H9 (cell line): Measurements from ENCODE around the gene SP2. TPM values are rescaled to one million over a fixed set of nuclear protein-coding genes. Genes with fewer than 3 reads are reported as not detected.

ENCODE experiments used
- DNase-seq: peaks from one replicate; pipeline ENCODE4 v3.0.0-alpha.2; 2017
- H2AFZ ChIP-seq: one replicate; pipeline ENCODE4 v1.6.1; 2013; ENCODE audit warnings: mild to moderate bottlenecking, low read length, control low read depth, moderate library complexity
- H2AK5ac ChIP-seq: 2 replicates; pipeline ENCODE4 v1.6.1; 2013; ENCODE audit warnings: low read length, control low read depth, mixed read lengths; ENCODE audit not compliant: insufficient read length
- H2BK120ac ChIP-seq: one replicate; pipeline ENCODE4 v1.6.1; 2013; ENCODE audit warnings: low read depth, mild to moderate bottlenecking, low read length, control low read depth, inconsistent platforms; ENCODE audit not compliant: poor library complexity, severe bottlenecking
- H2BK12ac ChIP-seq: 2 replicates; pipeline ENCODE4 v1.6.1; 2013; ENCODE audit warnings: low read length, control low read depth, mixed read lengths, low read depth; ENCODE audit not compliant: insufficient read length
- H2BK15ac ChIP-seq: 2 replicates; pipeline ENCODE4 v1.6.1; 2013; ENCODE audit warnings: low read depth, low read length, control low read depth
- H2BK20ac ChIP-seq: one replicate; pipeline ENCODE4 v1.6.1; 2013; ENCODE audit warnings: low read depth, mild to moderate bottlenecking, low read length, control low read depth, inconsistent platforms; ENCODE audit not compliant: poor library complexity, severe bottlenecking
- H2BK5ac ChIP-seq: 2 replicates; pipeline ENCODE4 v1.6.1; 2013; ENCODE audit warnings: low read length, control low read depth, mixed read lengths; ENCODE audit not compliant: insufficient read length
- H3K14ac ChIP-seq: 2 replicates; pipeline ENCODE4 v1.6.1; 2013; ENCODE audit warnings: low read length, control low read depth; ENCODE audit not compliant: insufficient read depth
- H3K18ac ChIP-seq: 2 replicates; pipeline ENCODE4 v1.6.1; 2013; ENCODE audit warnings: low read depth, mild to moderate bottlenecking, mixed read lengths, low read length, control low read depth; ENCODE audit not compliant: insufficient read length
- H3K23ac ChIP-seq: 2 replicates; pipeline ENCODE4 v1.6.1; 2013; ENCODE audit warnings: low read length, control low read depth, mixed read lengths, low read depth; ENCODE audit not compliant: insufficient read length
- H3K23me2 ChIP-seq: 2 replicates; pipeline ENCODE4 v1.6.1; 2013; ENCODE audit warnings: low read depth, mild to moderate bottlenecking, mixed read lengths, low read length, control low read depth; ENCODE audit not compliant: insufficient read length, poor library complexity, severe bottlenecking
- H3K27ac ChIP-seq: 2 replicates; pipeline ENCODE4 v1.5.1; 2013; ENCODE audit warnings: low read length, control low read depth, mixed read lengths, low read depth; ENCODE audit not compliant: insufficient read length
- H3K27me3 ChIP-seq: 2 replicates; pipeline ENCODE4 v1.6.1; 2013; ENCODE audit warnings: low read length, control low read depth, inconsistent platforms; ENCODE audit not compliant: insufficient read depth
- H3K4ac ChIP-seq: 2 replicates; pipeline ENCODE4 v1.6.1; 2013; ENCODE audit warnings: low read depth, mild to moderate bottlenecking, control low read depth, inconsistent platforms, low read length, moderate library complexity
- H3K4me1 ChIP-seq: 2 replicates; pipeline ENCODE4 v1.6.1; 2013; ENCODE audit warnings: low read length, control low read depth, inconsistent platforms; ENCODE audit not compliant: insufficient read depth
- H3K4me2 ChIP-seq: 2 replicates; pipeline ENCODE4 v1.6.1; 2013; ENCODE audit warnings: low read length, control low read depth, mixed read lengths; ENCODE audit not compliant: insufficient read length, insufficient read depth
- H3K56ac ChIP-seq: 2 replicates; pipeline ENCODE4 v1.6.1; 2013; ENCODE audit warnings: low read depth, mild to moderate bottlenecking, mixed read lengths, low read length, control low read depth; ENCODE audit not compliant: insufficient read length
- H3K79me1 ChIP-seq: 2 replicates; pipeline ENCODE4 v1.6.1; 2013; ENCODE audit warnings: low read depth, mild to moderate bottlenecking, moderate library complexity, low read length, control low read depth, inconsistent platforms; ENCODE audit not compliant: insufficient read depth, poor library complexity, severe bottlenecking
- H3K79me2 ChIP-seq: 2 replicates; pipeline ENCODE4 v1.6.1; 2013; ENCODE audit warnings: low read length, control low read depth, inconsistent platforms; ENCODE audit not compliant: insufficient read depth
- H3K9ac ChIP-seq: 2 replicates; pipeline ENCODE4 v1.6.1; 2013; ENCODE audit warnings: low read length, control low read depth, mixed read lengths; ENCODE audit not compliant: insufficient read length; ENCODE audit errors: extremely low read depth
- H3K9me3 ChIP-seq: one replicate; pipeline ENCODE4 v1.6.1; 2013; ENCODE audit warnings: low read depth, low read length, inconsistent platforms; ENCODE audit not compliant: control insufficient read depth
- H3T11ph ChIP-seq: one replicate; pipeline ENCODE4 v1.6.1; 2013; ENCODE audit warnings: mild to moderate bottlenecking, low read length, control low read depth, inconsistent platforms
- H4K20me1 ChIP-seq: one replicate; pipeline ENCODE4 v1.6.1; 2013; ENCODE audit not compliant: control insufficient read depth, insufficient read length, insufficient read depth
- H4K5ac ChIP-seq: 2 replicates; pipeline ENCODE4 v1.6.1; 2013; ENCODE audit warnings: low read depth, mild to moderate bottlenecking, mixed read lengths, low read length, control low read depth; ENCODE audit not compliant: insufficient read length
- H4K8ac ChIP-seq: replicated peaks from 2 replicates; pipeline ENCODE4 v1.6.1; 2013; ENCODE audit warnings: low read length, control low read depth, mixed read lengths, low read depth; ENCODE audit not compliant: insufficient read length
- H4K91ac ChIP-seq: 2 replicates; pipeline ENCODE4 v1.6.1; 2013; ENCODE audit warnings: low read depth, mild to moderate bottlenecking, moderate library complexity, mixed read lengths, low read length, control low read depth; ENCODE audit not compliant: insufficient read length
- H3K27ac Mint-ChIP-seq, 3 experiments: 2 replicates in 2 of 3; 3 replicates in 1 of 3; pipeline ENCODE4 v1.8.0; 2020 to 2021; ENCODE audit warnings: mixed read lengths in 3 of 3, mild to moderate bottlenecking in 1 of 3, moderate library complexity in 1 of 3
- H3K27me3 Mint-ChIP-seq: 2 replicates; pipeline ENCODE4 v1.8.0; 2021; ENCODE audit warnings: low read depth, mild to moderate bottlenecking, moderate library complexity, mixed read lengths
- H3K36me3 Mint-ChIP-seq, 3 experiments: 2 replicates in 2 of 3; 3 replicates in 1 of 3; pipeline ENCODE4 v1.8.0; 2020 to 2021; ENCODE audit warnings: low read depth in 3 of 3, mixed read lengths in 3 of 3; ENCODE audit not compliant: insufficient read depth in 1 of 3
- H3K4me1 Mint-ChIP-seq, 2 experiments: 2 replicates each; pipeline ENCODE4 v1.8.0; 2020; ENCODE audit warnings: mixed read lengths in 2 of 2
- H3K4me3 Mint-ChIP-seq, 2 experiments: 2 replicates in 1 of 2; 3 replicates in 1 of 2; pipeline ENCODE4 v1.8.0; 2020 to 2021; ENCODE audit warnings: mild to moderate bottlenecking in 2 of 2, mixed read lengths in 2 of 2, moderate library complexity in 1 of 2
- H3K9me3 Mint-ChIP-seq, 2 experiments: 2 replicates in 1 of 2; 3 replicates in 1 of 2; pipeline ENCODE4 v1.8.0; 2020; ENCODE audit warnings: mild to moderate bottlenecking in 2 of 2, mixed read lengths in 2 of 2, moderate library complexity in 1 of 2
- CTCF ChIP-seq: fragments of 200-600 bp; sonication (generic); conservative IDR thresholded peaks from 3 replicates; pipeline ENCODE4 v1.8.0; 2021; ENCODE audit warnings: antibody characterized with exemption, mild to moderate bottlenecking
- WGBS: extraction: QIAGEN DNeasy Blood & Tissue Kit; methylation state at CpG from one replicate; pipeline ENCODE4 v1.1.7; 2013; ENCODE audit warnings: missing lambda C conversion rate, low lambda C conversion rate, mixed read lengths; ENCODE audit not compliant: insufficient read length; ENCODE audit errors: extremely low coverage; 5-methylcytosine and 5-hydroxymethylcytosine counted together
- total RNA-seq: library from RNA; stranded (reverse); gene quantifications from 2 replicates; pipeline ENCODE4 v1.2.1, GENCODE V29; 2021

Gene SP2
- total RNA-seq, 1 experiment from 2014 or later, result 19.3 TPM

GRCh38 chr17:47946929-47947397 lies 50.9 kb downstream of the SP2 start:
- Histone ChIP-seq H2AFZ (no peak overlapping the region), H3K9me3 (no peaks in the 10 kb centered on the region), H3K27me3 (no peaks in the 10 kb centered on the region), H3K4ac (no peak overlapping the region), H2BK20ac (no peak overlapping the region), H2BK15ac (no peak overlapping the region), H3K79me1 (no peaks in the 10 kb centered on the region), H2BK120ac (no peak overlapping the region), H3K79me2 (no peaks in the 10 kb centered on the region), H3K14ac (no peak overlapping the region), H3K23ac (no peak overlapping the region), H3K23me2 (peaks cover 3% of the 10 kb centered on the region), H3T11ph (no peak overlapping the region), H2BK12ac (no peak overlapping the region), H4K5ac (no peak overlapping the region), H3K9ac (no peak overlapping the region), H3K18ac (no peak overlapping the region), H4K91ac (no peak overlapping the region), H3K4me2 (no peak overlapping the region), H4K8ac (no peak overlapping the region), H2AK5ac (no peak overlapping the region), H3K56ac (no peak overlapping the region), H2BK5ac (no peak overlapping the region), H3K4me1 (no peaks in the 10 kb centered on the region), H4K20me1 (no peaks in the 10 kb centered on the region), H3K27ac (no peak overlapping the region)
- no peak overlapping the region; a peak in 1 of 5 replicates for H3K4me3 Mint-ChIP-seq
- no peak overlapping the region; a peak in 2 of 7 replicates for H3K27ac Mint-ChIP-seq
- peaks cover 7% of the 10 kb centered on the region for H3K27me3 Mint-ChIP-seq
- no CpG with 5 or more reads among the region's 2 CpGs for WGBS
- no peaks in the 10 kb centered on the region; a peak in 2 of 7 replicates for H3K36me3 Mint-ChIP-seq
- H3K9me3 Mint-ChIP-seq, result no peaks in the 10 kb centered on the region; a peak in 1 of 5 replicates
- peaks cover 15 to 19% of the 10 kb centered on the region in 2 experiments for H3K4me1 Mint-ChIP-seq
- peak; percentile 91 for DNase-seq
- TF ChIP-seq CTCF, result peak; percentile 94
